ENCODE data around the gene KCP. TPM values are rescaled to one million over a fixed set of nuclear protein-coding genes. Genes with fewer than 3 reads are reported as not detected.

KCP gene
- polyA plus RNA-seq, 3 donors: 0.11 to 0.16 TPM; not detected in 1

DNA sequence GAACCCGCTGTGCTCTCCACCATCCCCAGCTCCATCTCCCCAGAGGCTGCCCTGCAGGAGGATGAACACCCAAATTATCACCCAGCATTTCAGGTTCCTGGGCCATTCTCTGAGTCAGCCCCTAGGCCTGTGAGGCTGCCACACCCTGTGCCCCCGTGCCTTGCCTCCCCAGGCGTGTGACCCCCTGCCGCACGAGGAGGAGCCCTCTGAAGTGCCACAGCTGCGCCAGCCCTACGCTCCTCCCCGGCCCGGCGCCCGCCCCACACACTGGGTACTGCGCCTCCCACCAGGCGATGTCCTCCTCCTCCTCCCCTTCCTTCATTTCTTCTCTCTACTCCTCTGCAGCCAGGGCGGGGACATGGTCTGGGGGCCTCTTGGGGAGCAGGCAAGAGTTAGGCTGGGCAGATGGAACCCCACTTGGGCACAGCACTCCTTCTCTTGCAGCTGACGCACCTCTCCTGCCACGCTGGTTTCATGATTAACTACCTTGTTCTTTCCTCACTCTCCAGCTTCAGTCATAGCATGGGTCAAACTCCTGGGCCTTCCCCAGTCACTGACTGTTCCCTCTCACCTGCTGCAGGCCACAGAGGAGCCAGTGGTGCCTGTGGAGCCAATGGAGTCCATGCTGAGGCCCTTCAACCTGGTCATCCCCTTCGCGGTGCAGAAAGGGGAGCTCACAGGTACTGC, 60.6 kb downstream of the KCP start:
- H3K9ac ChIP-seq (ENCODE audit: insufficient read depth, low read length, poor library complexity, severe bottlenecking): no peak overlapping the region
- intact Hi-C loops (cut with micrococcal nuclease): no loop called here
- Mint-ChIP-seq H3K9me3 (no peaks in the 10 kb centered on the region), H3K4me3 (no peak overlapping the region), H3K27me3 (ENCODE audit: low read depth in 3 of 3) (peaks cover 2 to 9% (median 5%) of the 10 kb centered on the region in 3 donors), H3K27ac (peak overlapping the region in 3 of 7 donors; percentile 35 to 66 (median 66)), H3K4me1 (no peaks in the 10 kb centered on the region), H3K36me3 (no peaks in the 10 kb centered on the region)
- no peaks in the 10 kb centered on the region for H3K79me2 ChIP-seq (ENCODE audit: insufficient read depth, low read length)
- H2AFZ ChIP-seq (ENCODE audit: insufficient read depth, low read depth, low read length, poor library complexity, severe bottlenecking): no peak overlapping the region
- TF ChIP-seq, protein P1, sequence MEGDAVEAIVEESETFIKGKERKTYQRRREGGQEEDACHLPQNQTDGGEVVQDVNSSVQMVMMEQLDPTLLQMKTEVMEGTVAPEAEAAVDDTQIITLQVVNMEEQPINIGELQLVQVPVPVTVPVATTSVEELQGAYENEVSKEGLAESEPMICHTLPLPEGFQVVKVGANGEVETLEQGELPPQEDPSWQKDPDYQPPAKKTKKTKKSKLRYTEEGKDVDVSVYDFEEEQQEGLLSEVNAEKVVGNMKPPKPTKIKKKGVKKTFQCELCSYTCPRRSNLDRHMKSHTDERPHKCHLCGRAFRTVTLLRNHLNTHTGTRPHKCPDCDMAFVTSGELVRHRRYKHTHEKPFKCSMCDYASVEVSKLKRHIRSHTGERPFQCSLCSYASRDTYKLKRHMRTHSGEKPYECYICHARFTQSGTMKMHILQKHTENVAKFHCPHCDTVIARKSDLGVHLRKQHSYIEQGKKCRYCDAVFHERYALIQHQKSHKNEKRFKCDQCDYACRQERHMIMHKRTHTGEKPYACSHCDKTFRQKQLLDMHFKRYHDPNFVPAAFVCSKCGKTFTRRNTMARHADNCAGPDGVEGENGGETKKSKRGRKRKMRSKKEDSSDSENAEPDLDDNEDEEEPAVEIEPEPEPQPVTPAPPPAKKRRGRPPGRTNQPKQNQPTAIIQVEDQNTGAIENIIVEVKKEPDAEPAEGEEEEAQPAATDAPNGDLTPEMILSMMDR (IDR thresholded peaks at IDR 0.05): no peak
- H3K9me3 ChIP-seq (replicated peaks in 1 of 2; ENCODE audit: control insufficient read depth in 1 of 2, insufficient read depth in 1 of 2, low read length in 2 of 2): no peaks in the 10 kb centered on the region
- no peaks in the 10 kb centered on the region for H3K27me3 ChIP-seq (ENCODE audit: control insufficient read depth in 2 of 2, insufficient read depth in 2 of 2, low read length in 2 of 2)
- no peak for DNase-seq
- H3K4me1 ChIP-seq (ENCODE audit: control insufficient read depth in 1 of 2, insufficient read depth in 2 of 2, low read length in 2 of 2): no peaks in the 10 kb centered on the region
- H3K4me3 ChIP-seq (replicated peaks in 1 of 3; ENCODE audit: low read depth in 2 of 3, low read length in 3 of 3): no peak overlapping the region
- H3K27ac ChIP-seq (ENCODE audit: low read depth in 1 of 2, low read length in 2 of 2): no peak overlapping the region
- H3K36me3 ChIP-seq (replicated peaks in 1 of 2; ENCODE audit: control insufficient read depth in 1 of 2, insufficient read depth in 2 of 2, low read length in 2 of 2): no peaks in the 10 kb centered on the region
- H3K4me2 ChIP-seq (replicated peaks; ENCODE audit: extremely low read depth, low read length, poor library complexity, severe bottlenecking): no peak overlapping the region
- no peaks in the 10 kb centered on the region for H4K20me1 ChIP-seq (ENCODE audit: insufficient read depth, low read length)
- WGBS (ENCODE audit: insufficient coverage): 93% methylated on average over 18 of the region's 18 CpGs

DNA sequence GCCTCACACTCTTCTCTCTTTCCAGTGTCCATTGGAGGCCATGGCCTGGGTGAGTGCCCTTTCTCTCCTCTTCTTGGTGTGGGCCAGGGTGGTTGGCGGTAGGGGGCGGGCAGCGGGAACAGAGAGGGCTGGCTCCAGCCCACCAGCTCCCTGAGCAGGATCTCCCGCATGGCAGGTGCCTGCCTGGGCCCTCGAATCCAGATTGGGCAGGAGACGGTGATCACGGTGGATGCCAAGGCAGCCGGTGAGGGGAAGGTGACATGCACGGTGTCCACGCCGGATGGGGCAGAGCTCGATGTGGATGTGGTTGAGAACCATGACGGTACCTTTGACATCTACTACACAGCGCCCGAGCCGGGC, 61.4 kb downstream of the KCP start:
- H3K4me2 ChIP-seq (replicated peaks; ENCODE audit: extremely low read depth, low read length, poor library complexity, severe bottlenecking): no peak overlapping the region
- intact Hi-C loops (cut with micrococcal nuclease): no loop called here
- WGBS (ENCODE audit: insufficient coverage): 100% methylated on average over 5 of the region's 16 CpGs
- no peaks in the 10 kb centered on the region for H3K36me3 ChIP-seq (replicated peaks in 1 of 2; ENCODE audit: control insufficient read depth in 1 of 2, insufficient read depth in 2 of 2, low read length in 2 of 2)
- Mint-ChIP-seq H3K4me1 (no peaks in the 10 kb centered on the region), H3K36me3 (no peaks in the 10 kb centered on the region), H3K9me3 (no peaks in the 10 kb centered on the region), H3K27me3 (ENCODE audit: low read depth in 3 of 3) (peaks cover 2 to 10% (median 5%) of the 10 kb centered on the region in 3 donors), H3K27ac (peak overlapping the region in 1 of 7 donors; percentile 50), H3K4me3 (no peak overlapping the region)
- TF ChIP-seq, protein P1 (IDR thresholded peaks at IDR 0.05): no peak
- DNase-seq: no peak
- no peak overlapping the region for H3K27ac ChIP-seq (ENCODE audit: low read depth in 1 of 2, low read length in 2 of 2)
- H3K9me3 ChIP-seq (replicated peaks in 1 of 2; ENCODE audit: control insufficient read depth in 1 of 2, insufficient read depth in 1 of 2, low read length in 2 of 2): no peaks in the 10 kb centered on the region
- no peak overlapping the region for H2AFZ ChIP-seq (ENCODE audit: insufficient read depth, low read depth, low read length, poor library complexity, severe bottlenecking)
- no peaks in the 10 kb centered on the region for H3K27me3 ChIP-seq (ENCODE audit: control insufficient read depth in 2 of 2, insufficient read depth in 2 of 2, low read length in 2 of 2)
- H3K9ac ChIP-seq (ENCODE audit: insufficient read depth, low read length, poor library complexity, severe bottlenecking): no peak overlapping the region
- H3K79me2 ChIP-seq (ENCODE audit: insufficient read depth, low read length): no peaks in the 10 kb centered on the region
- H3K4me1 ChIP-seq (ENCODE audit: control insufficient read depth in 1 of 2, insufficient read depth in 2 of 2, low read length in 2 of 2): no peaks in the 10 kb centered on the region
- H3K4me3 ChIP-seq (replicated peaks in 1 of 3; ENCODE audit: low read depth in 2 of 3, low read length in 3 of 3): no peak overlapping the region
- no peaks in the 10 kb centered on the region for H4K20me1 ChIP-seq (ENCODE audit: insufficient read depth, low read length)

All from CD14-positive monocyte (primary cell).